Upper lobe of left lung (tissue), 6 donors: Measurements from ENCODE around the gene TPSG1. TPM values are rescaled to one million over a fixed set of nuclear protein-coding genes. Genes with fewer than 3 reads are reported as not detected.

Source experiments
- ATAC-seq, 2 donors: fragments of 200-7000 bp; cut with Tn5 transposase; one replicate each; pipeline ENCODE4 v1.9.1; 2022; ENCODE audit warnings: mild to moderate bottlenecking in 2 of 2, moderate library complexity in 2 of 2; ENCODE audit not compliant: low FRiP score in 2 of 2
- DNase-seq, 2 donors: peaks; one replicate each; pipeline ENCODE4 v3.0.0-alpha.2; 2019 to 2020
- H3K27ac ChIP-seq, 4 donors: fragments of 200-600 bp; sonication (generic); one replicate each; pipeline ENCODE4 v1.5.1; 2016 to 2019
- H3K27me3 ChIP-seq, 4 donors: fragments of 200-600 bp; sonication (generic); one replicate each; pipeline ENCODE4 v1.5.1; 2017 to 2019
- H3K36me3 ChIP-seq, 4 donors: fragments of 200-600 bp; sonication (generic); one replicate each; pipeline ENCODE4 v1.5.1; 2016 to 2019
- H3K4me1 ChIP-seq, 4 donors: fragments of 200-600 bp; sonication (generic); one replicate each; pipeline ENCODE4 v1.5.1; 2018 to 2019
- H3K4me3 ChIP-seq, 4 donors: fragments of 200-600 bp; sonication (generic); one replicate each; pipeline ENCODE4 v1.5.1; 2017 to 2019; ENCODE audit warnings: mild to moderate bottlenecking in 2 of 4, moderate library complexity in 1 of 4
- H3K9me3 ChIP-seq, 4 donors: fragments of 200-600 bp; sonication (generic); one replicate each; pipeline ENCODE4 v1.5.1; 2018 to 2019
- EP300 ChIP-seq, 4 donors: sonication (generic); formaldehyde crosslinking; IDR thresholded peaks; one replicate each; pipeline ENCODE4 v1.5.1; 2017; ENCODE audit warnings: antibody characterized with exemption in 4 of 4, control low read depth in 2 of 4
- POLR2A ChIP-seq, 4 donors: fragments of 450-650 bp; IDR thresholded peaks; one replicate each; pipeline ENCODE4 v1.5.1; 2016 to 2017; ENCODE audit warnings: antibody characterized with exemption in 4 of 4, mild to moderate bottlenecking in 2 of 4
- POLR2AphosphoS5 ChIP-seq, 2 donors: sonication (generic); formaldehyde crosslinking; IDR thresholded peaks; one replicate each; pipeline ENCODE4 v1.5.1; 2017; ENCODE audit warnings: antibody characterized with exemption in 2 of 2
- WGBS, 2 donors: methylation state at CpG; one replicate each; pipeline ENCODE4 v1.1.5; 2017 to 2018; 5-methylcytosine and 5-hydroxymethylcytosine counted together
- total RNA-seq, 6 donors: library from RNA; depleted of rRNA in 4 of 6; stranded (reverse); fragments of >200 nt in 4 of 6; gene quantifications; one replicate each; pipeline versions ENCODE4 v1.1.0 to v1.2.1, GENCODE V29; 2016 to 2021
- TF ChIP-seq, protein P1 (sequence below), 6 experiments: fragments of 450-650 bp in 4 of 6; fragments of 200-600 bp in 2 of 6; sonication (generic) in 2 of 6; IDR thresholded peaks; one replicate each; pipeline ENCODE4 v1.5.1; 2016 to 2019; ENCODE audit warnings: antibody characterized with exemption in 6 of 6
- donor health status: DM: no; HTN: no; CAD: no; lungs with moderate emphysema.
- donor health status: DM: no; HTN: yes; CAD: no; lungs with severe emphysema.

Gene TPSG1
- total RNA-seq, 6 donors from 2014 or later: 0.61 to 38.8 (median 3.7) TPM; not detected in 2

GRCh38 chr16:1175566-1176279 is 49.3 kb downstream of the TPSG1 start:
- 81 to 85% methylated on average over 29 of the region's 29 CpGs for WGBS, 2 donors
- Histone ChIP-seq H3K27me3 (no peaks in the 10 kb centered on the region), H3K4me1 (peaks cover 0 to 2% (median 0%) of the 10 kb centered on the region in 4 donors), H3K9me3 (no peaks in the 10 kb centered on the region), H3K4me3 (no peak overlapping the region), H3K27ac (no peak overlapping the region), H3K36me3 (no peaks in the 10 kb centered on the region)
- no peak for ATAC-seq
- DNase-seq: no peak
- no peak for TF ChIP-seq EP300 (IDR thresholded peaks at IDR 0.05)
- TF ChIP-seq, protein P1, sequence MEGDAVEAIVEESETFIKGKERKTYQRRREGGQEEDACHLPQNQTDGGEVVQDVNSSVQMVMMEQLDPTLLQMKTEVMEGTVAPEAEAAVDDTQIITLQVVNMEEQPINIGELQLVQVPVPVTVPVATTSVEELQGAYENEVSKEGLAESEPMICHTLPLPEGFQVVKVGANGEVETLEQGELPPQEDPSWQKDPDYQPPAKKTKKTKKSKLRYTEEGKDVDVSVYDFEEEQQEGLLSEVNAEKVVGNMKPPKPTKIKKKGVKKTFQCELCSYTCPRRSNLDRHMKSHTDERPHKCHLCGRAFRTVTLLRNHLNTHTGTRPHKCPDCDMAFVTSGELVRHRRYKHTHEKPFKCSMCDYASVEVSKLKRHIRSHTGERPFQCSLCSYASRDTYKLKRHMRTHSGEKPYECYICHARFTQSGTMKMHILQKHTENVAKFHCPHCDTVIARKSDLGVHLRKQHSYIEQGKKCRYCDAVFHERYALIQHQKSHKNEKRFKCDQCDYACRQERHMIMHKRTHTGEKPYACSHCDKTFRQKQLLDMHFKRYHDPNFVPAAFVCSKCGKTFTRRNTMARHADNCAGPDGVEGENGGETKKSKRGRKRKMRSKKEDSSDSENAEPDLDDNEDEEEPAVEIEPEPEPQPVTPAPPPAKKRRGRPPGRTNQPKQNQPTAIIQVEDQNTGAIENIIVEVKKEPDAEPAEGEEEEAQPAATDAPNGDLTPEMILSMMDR (IDR thresholded peaks at IDR 0.05): no peak
- TF ChIP-seq POLR2AphosphoS5 (IDR thresholded peaks at IDR 0.05): no peak

GRCh38 chr16:1174477-1175357 is 50.4 kb downstream of the TPSG1 start:
- no peaks in the 10 kb centered on the region for H3K27me3 ChIP-seq

GRCh38 chr16:1173788-1174451 is 51.1 kb downstream of the TPSG1 start:
- DNase-seq (no peak), ATAC-seq (no peak)
- Histone ChIP-seq H3K9me3 (no peaks in the 10 kb centered on the region), H3K36me3 (no peaks in the 10 kb centered on the region), H3K27me3 (no peaks in the 10 kb centered on the region), H3K27ac (no peak overlapping the region), H3K4me3 (no peak overlapping the region), H3K4me1 (no peaks in the 10 kb centered on the region)
- WGBS, 2 donors: 74 to 78% methylated on average over 7 to 11 of the region's 14 CpGs
- no peak for TF ChIP-seq POLR2AphosphoS5 (IDR thresholded peaks at IDR 0.05)
- TF ChIP-seq EP300 (IDR thresholded peaks at IDR 0.05): no peak
- no peak for TF ChIP-seq POLR2A (IDR thresholded peaks at IDR 0.05)
- TF ChIP-seq, protein P1 (IDR thresholded peaks at IDR 0.05): no peak

More at GRCh38 chr16:1174477-1175357, 50.4 kb downstream of the TPSG1 start:
- H3K4me3 ChIP-seq: no peak overlapping the region
- H3K9me3 ChIP-seq: no peaks in the 10 kb centered on the region
- DNase-seq (no peak), ATAC-seq (no peak)
- WGBS, 2 donors: 47 to 80% methylated on average over 8 to 37 of the region's 38 CpGs
- no peak overlapping the region for H3K27ac ChIP-seq
- H3K4me1 ChIP-seq: no peaks in the 10 kb centered on the region
- TF ChIP-seq, protein P1 (IDR thresholded peaks at IDR 0.05): no peak
- no peak for TF ChIP-seq EP300 (IDR thresholded peaks at IDR 0.05)
- TF ChIP-seq POLR2AphosphoS5 (IDR thresholded peaks at IDR 0.05): no peak
- TF ChIP-seq POLR2A (IDR thresholded peaks at IDR 0.05): no peak
- no peaks in the 10 kb centered on the region for H3K36me3 ChIP-seq

GRCh38 chr16:1172651-1173050 is 52.4 kb downstream of the TPSG1 start:
- no peak for ATAC-seq
- H3K27me3 ChIP-seq: no peaks in the 10 kb centered on the region
- no peaks in the 10 kb centered on the region for H3K36me3 ChIP-seq
- H3K4me1 ChIP-seq: no peaks in the 10 kb centered on the region
- H3K9me3 ChIP-seq: no peaks in the 10 kb centered on the region
- no peak for DNase-seq
- WGBS, 2 donors: 84 to 93% methylated on average over 3 to 13 of the region's 13 CpGs
- no peak overlapping the region for H3K4me3 ChIP-seq
- TF ChIP-seq POLR2AphosphoS5 (IDR thresholded peaks at IDR 0.05): no peak
- TF ChIP-seq POLR2A (IDR thresholded peaks at IDR 0.05): no peak
- TF ChIP-seq, protein P1 (IDR thresholded peaks at IDR 0.05): no peak
- no peak for TF ChIP-seq EP300 (IDR thresholded peaks at IDR 0.05)
- no peak overlapping the region for H3K27ac ChIP-seq
